ENCODE measurements around the gene PPP3CA. TPM values are rescaled to one million over a fixed set of nuclear protein-coding genes. Genes with fewer than 3 reads are reported as not detected.

PPP3CA gene
- total RNA-seq, 1 experiment from 2014 or later = 40.2 TPM

DNA sequence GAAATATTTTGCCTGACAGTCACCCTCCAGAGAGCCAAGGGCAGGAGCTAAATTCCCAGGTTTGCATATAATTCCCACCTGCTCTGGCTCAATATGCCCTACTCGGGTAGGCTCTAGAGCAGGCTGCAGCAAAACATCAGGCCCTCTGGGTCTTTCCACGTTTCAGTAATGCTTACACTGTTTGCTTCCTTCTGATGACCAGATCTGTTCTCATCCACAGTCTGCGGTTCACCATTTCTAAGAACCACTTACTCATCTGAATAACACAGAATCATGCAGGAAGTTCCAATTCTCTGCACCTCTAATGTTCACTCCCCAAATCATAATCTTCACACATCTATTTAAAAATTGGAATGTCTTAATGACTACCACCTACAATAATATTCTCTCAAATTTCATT is 141.4 kb downstream of the PPP3CA start:
- no peaks in the 10 kb centered on the region for H3K9me3 ChIP-seq (ENCODE audit: insufficient read depth, low read depth)
- no peaks in the 10 kb centered on the region for H3K9me2 ChIP-seq (ENCODE audit: insufficient read depth)
- no peaks in the 10 kb centered on the region for H3K27me3 ChIP-seq (ENCODE audit: insufficient read depth, low read depth)
- TF ChIP-seq, protein P1, sequence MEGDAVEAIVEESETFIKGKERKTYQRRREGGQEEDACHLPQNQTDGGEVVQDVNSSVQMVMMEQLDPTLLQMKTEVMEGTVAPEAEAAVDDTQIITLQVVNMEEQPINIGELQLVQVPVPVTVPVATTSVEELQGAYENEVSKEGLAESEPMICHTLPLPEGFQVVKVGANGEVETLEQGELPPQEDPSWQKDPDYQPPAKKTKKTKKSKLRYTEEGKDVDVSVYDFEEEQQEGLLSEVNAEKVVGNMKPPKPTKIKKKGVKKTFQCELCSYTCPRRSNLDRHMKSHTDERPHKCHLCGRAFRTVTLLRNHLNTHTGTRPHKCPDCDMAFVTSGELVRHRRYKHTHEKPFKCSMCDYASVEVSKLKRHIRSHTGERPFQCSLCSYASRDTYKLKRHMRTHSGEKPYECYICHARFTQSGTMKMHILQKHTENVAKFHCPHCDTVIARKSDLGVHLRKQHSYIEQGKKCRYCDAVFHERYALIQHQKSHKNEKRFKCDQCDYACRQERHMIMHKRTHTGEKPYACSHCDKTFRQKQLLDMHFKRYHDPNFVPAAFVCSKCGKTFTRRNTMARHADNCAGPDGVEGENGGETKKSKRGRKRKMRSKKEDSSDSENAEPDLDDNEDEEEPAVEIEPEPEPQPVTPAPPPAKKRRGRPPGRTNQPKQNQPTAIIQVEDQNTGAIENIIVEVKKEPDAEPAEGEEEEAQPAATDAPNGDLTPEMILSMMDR (conservative IDR thresholded peaks at IDR 0.05) = no peak
- no peak for TF ChIP-seq EZH2 (IDR thresholded peaks at IDR 0.05; ENCODE audit: low read depth)
- CTCF ChIA-PET = interaction anchor here (0.6 kb wide), 1 partner anchor 1225 kb away, joined by 11 read pairs; no protein-coding TSS in a partner anchor
- H3K36me3 ChIP-seq (ENCODE audit: low read depth) = no peaks in the 10 kb centered on the region
- DNase-seq = no peak
- H2AFZ ChIP-seq = no peak overlapping the region
- POLR2A ChIA-PET (ENCODE audit: unreplicated experiment) = no interaction called here
- H3K4me1 ChIP-seq (replicated peaks; ENCODE audit: insufficient read depth) = no peaks in the 10 kb centered on the region
- no peak overlapping the region for H3K27ac ChIP-seq
- peaks cover 6% of the 10 kb centered on the region; the same call in 1 of the 2 replicates for H3K79me2 ChIP-seq (ENCODE audit: low read depth)
- no TSS peak for BruUV-seq (replicated peaks)
- H4K20me1 ChIP-seq (ENCODE audit: insufficient read depth) = no peaks in the 10 kb centered on the region
- H3K4me3 ChIP-seq = no peak overlapping the region
- intact Hi-C loops (cut with micrococcal nuclease; ENCODE audit: unreplicated experiment) = no loop called here
- no peak overlapping the region for H3K4me2 ChIP-seq
- peaks cover 3% of the 10 kb centered on the region; the same call in 1 of the 2 replicates for H3F3A ChIP-seq (ENCODE audit: insufficient read depth, low read depth)

DNA sequence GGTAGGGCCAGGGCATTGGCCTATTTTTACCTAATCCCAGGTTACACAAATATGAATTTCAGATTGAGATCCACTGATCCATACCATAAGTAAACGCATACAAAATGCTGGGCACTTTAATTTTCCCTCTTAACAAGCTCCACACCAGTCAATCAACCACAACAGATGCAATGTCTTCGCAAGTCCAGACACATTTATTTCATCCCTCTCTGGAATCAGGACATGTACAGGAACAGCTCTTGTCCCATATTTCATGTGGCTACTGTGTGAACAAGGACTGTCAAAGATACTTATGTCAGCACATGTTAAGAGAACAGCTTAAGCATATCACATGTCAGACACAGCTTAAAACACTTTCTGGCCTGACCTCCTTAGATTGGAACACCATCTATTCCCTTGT is 145.9 kb downstream of the PPP3CA start:
- Histone ChIP-seq H3K9me2 (ENCODE audit: insufficient read depth) (no peaks in the 10 kb centered on the region), H3K27ac (no peak overlapping the region), H3K4me2 (no peak overlapping the region), H2AFZ (no peak overlapping the region), H4K20me1 (ENCODE audit: insufficient read depth) (no peaks in the 10 kb centered on the region), H3K79me2 (ENCODE audit: low read depth) (no peaks in the 10 kb centered on the region), H3F3A (ENCODE audit: insufficient read depth, low read depth) (peaks cover 7% of the 10 kb centered on the region), H3K4me3 (no peak overlapping the region), H3K27me3 (ENCODE audit: insufficient read depth, low read depth) (no peaks in the 10 kb centered on the region), H3K9me3 (ENCODE audit: insufficient read depth, low read depth) (no peaks in the 10 kb centered on the region), H3K36me3 (ENCODE audit: low read depth) (no peaks in the 10 kb centered on the region), H3K4me1 (replicated peaks; ENCODE audit: insufficient read depth) (no peaks in the 10 kb centered on the region)
- intact Hi-C loops (cut with micrococcal nuclease; ENCODE audit: unreplicated experiment) = no loop called here
- ChIA-PET CTCF (no interaction called here), POLR2A (ENCODE audit: unreplicated experiment) (no interaction called here)
- no TSS peak for BruUV-seq (replicated peaks)
- TF ChIP-seq, protein P1 (conservative IDR thresholded peaks at IDR 0.05) = no peak
- TF ChIP-seq EZH2 (IDR thresholded peaks at IDR 0.05; ENCODE audit: low read depth) = no peak
- no peak for DNase-seq

- Histone ChIP-seq H3K27ac (no peak overlapping the region), H3K4me1 (replicated peaks; ENCODE audit: insufficient read depth) (no peaks in the 10 kb centered on the region), H2AFZ (no peak overlapping the region), H3K36me3 (ENCODE audit: low read depth) (no peaks in the 10 kb centered on the region), H3K9me2 (ENCODE audit: insufficient read depth) (no peaks in the 10 kb centered on the region), H3F3A (ENCODE audit: insufficient read depth, low read depth) (peaks cover 7% of the 10 kb centered on the region), H3K4me3 (no peak overlapping the region), H3K9me3 (ENCODE audit: insufficient read depth, low read depth) (no peaks in the 10 kb centered on the region), H3K27me3 (ENCODE audit: insufficient read depth, low read depth) (no peaks in the 10 kb centered on the region), H4K20me1 (ENCODE audit: insufficient read depth) (no peaks in the 10 kb centered on the region), H3K4me2 (0 out of 2 replicates have a peak overlapping the region, but pooled peaks have one; percentile 2), H3K79me2 (ENCODE audit: low read depth) (no peaks in the 10 kb centered on the region)
- no peak for TF ChIP-seq EZH2 (IDR thresholded peaks at IDR 0.05; ENCODE audit: low read depth)
- TF ChIP-seq, protein P1 (conservative IDR thresholded peaks at IDR 0.05) = no peak
- DNase-seq = peak in 1 of 2 experiments; percentile 63
- BruUV-seq (replicated peaks) = no TSS peak
- CTCF ChIA-PET = no interaction called here
- intact Hi-C loops (cut with micrococcal nuclease; ENCODE audit: unreplicated experiment) = no loop called here
- POLR2A ChIA-PET (ENCODE audit: unreplicated experiment) = no interaction called here
Observed at GRCh38 chr4:101200561-101200960, 146.8 kb downstream of the PPP3CA start.
